Activated CD8-positive, alpha-beta memory T cell treated with anti-CD3 and anti-CD28 coated beads, Interleukin-2, amount 50 U/mL, for 1 hour (primary cell): ENCODE data around the gene EPHB1.

Source experiments
- DNase-seq: peaks from one replicate; pipeline ENCODE4 v3.0.0-alpha.2; 2020; ENCODE audit errors: extremely low read depth

Gene EPHB1

GRCh38 chr3:135258916-135259315 lies 463.9 kb downstream of the EPHB1 start:
- no peak for DNase-seq

GRCh38 chr3:135260025-135260424 lies 465.0 kb downstream of the EPHB1 start:
- DNase-seq = no peak

GRCh38 chr3:135261214-135261775 lies 466.2 kb downstream of the EPHB1 start:
- no peak for DNase-seq

- no peak for DNase-seq
These were observed 466.9 kb downstream of the EPHB1 start for GRCh38 chr3:135261916-135262315.

- DNase-seq = no peak
These were observed 467.4 kb downstream of the EPHB1 start for GRCh38 chr3:135262441-135262840.

- no peak for DNase-seq
These were observed 468.3 kb downstream of the EPHB1 start for GRCh38 chr3:135263331-135263730.

- no peak for DNase-seq
These were observed 472.4 kb downstream of the EPHB1 start for GRCh38 chr3:135267487-135267886.

GRCh38 chr3:135268941-135269532 lies 474.0 kb downstream of the EPHB1 start:
- no peak for DNase-seq

- DNase-seq = no peak
These were observed 476.3 kb downstream of the EPHB1 start for GRCh38 chr3:135271177-135272025.

GRCh38 chr3:135272026-135272669 lies 477.1 kb downstream of the EPHB1 start:
- no peak for DNase-seq

- no peak for DNase-seq
These were observed 497.1 kb downstream of the EPHB1 start for GRCh38 chr3:135292162-135292561.

- no peak for DNase-seq
These were observed 506.6 kb downstream of the EPHB1 start for GRCh38 chr3:135301670-135302069.

GRCh38 chr3:135304378-135304777 lies 509.3 kb downstream of the EPHB1 start:
- no peak for DNase-seq
